ENCODE results near the gene SURF4. TPM values are rescaled to one million over a fixed set of nuclear protein-coding genes. Genes with fewer than 3 reads are reported as not detected.
"Not testable (repeated sequence)": the region's sequence is repeated elsewhere in the genome, so short reads cannot be mapped to it uniquely, and the experiment has no call there.

Gene SURF4
- polyA plus RNA-seq, 1 experiment = 296 TPM

GRCh38 chr9:133397895-133398294, 22.0 kb upstream of the SURF4 start:
- no peaks in the 10 kb centered on the region for H3K9me3 ChIP-seq (ENCODE audit: control insufficient read depth, insufficient read depth, low read length)
- H3K27me3 ChIP-seq (ENCODE audit: control insufficient read depth, insufficient read depth, low read length) = peaks cover 9% of the 10 kb centered on the region
- ChIA-PET CTCF (no interaction called here), POLR2A (no interaction called here)
- no peak overlapping the region for H3K27ac ChIP-seq (ENCODE audit: low read depth, low read length)
- H3K4me3 ChIP-seq (ENCODE audit: low read depth, low read length) = no peak overlapping the region
- TF ChIP-seq, protein P1, sequence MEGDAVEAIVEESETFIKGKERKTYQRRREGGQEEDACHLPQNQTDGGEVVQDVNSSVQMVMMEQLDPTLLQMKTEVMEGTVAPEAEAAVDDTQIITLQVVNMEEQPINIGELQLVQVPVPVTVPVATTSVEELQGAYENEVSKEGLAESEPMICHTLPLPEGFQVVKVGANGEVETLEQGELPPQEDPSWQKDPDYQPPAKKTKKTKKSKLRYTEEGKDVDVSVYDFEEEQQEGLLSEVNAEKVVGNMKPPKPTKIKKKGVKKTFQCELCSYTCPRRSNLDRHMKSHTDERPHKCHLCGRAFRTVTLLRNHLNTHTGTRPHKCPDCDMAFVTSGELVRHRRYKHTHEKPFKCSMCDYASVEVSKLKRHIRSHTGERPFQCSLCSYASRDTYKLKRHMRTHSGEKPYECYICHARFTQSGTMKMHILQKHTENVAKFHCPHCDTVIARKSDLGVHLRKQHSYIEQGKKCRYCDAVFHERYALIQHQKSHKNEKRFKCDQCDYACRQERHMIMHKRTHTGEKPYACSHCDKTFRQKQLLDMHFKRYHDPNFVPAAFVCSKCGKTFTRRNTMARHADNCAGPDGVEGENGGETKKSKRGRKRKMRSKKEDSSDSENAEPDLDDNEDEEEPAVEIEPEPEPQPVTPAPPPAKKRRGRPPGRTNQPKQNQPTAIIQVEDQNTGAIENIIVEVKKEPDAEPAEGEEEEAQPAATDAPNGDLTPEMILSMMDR (IDR thresholded peaks at IDR 0.05; ENCODE audit: low read depth, low read length) = no peak
- DNase-seq (ENCODE audit: low read depth, low spot score) = no peak

- ChIA-PET POLR2A (no interaction called here), CTCF (interaction anchor here (1.2 kb wide), 1 partner anchor 89 kb away, joined by 4 read pairs; no protein-coding TSS in a partner anchor)
- H3K27ac ChIP-seq (ENCODE audit: low read depth, low read length) = no peak overlapping the region
- TF ChIP-seq, protein P1 (IDR thresholded peaks at IDR 0.05; ENCODE audit: low read depth, low read length) = no peak
- H3K4me3 ChIP-seq (ENCODE audit: low read depth, low read length) = no peak overlapping the region
- no peaks in the 10 kb centered on the region for H3K9me3 ChIP-seq (ENCODE audit: control insufficient read depth, insufficient read depth, low read length)
- DNase-seq (ENCODE audit: low read depth, low spot score) = no peak
- H3K27me3 ChIP-seq (ENCODE audit: control insufficient read depth, insufficient read depth, low read length) = peaks cover 9% of the 10 kb centered on the region
Measured at GRCh38 chr9:133397370-133397769, 21.5 kb upstream of the SURF4 start.

- DNase-seq (ENCODE audit: low read depth, low spot score) = no peak
- H3K4me3 ChIP-seq (ENCODE audit: low read depth, low read length) = no peak overlapping the region
- H3K9me3 ChIP-seq (ENCODE audit: control insufficient read depth, insufficient read depth, low read length) = no peaks in the 10 kb centered on the region
- ChIA-PET CTCF (interaction anchor here (1.2 kb wide), 1 partner anchor 90 kb away, joined by 4 read pairs; no protein-coding TSS in a partner anchor), POLR2A (no interaction called here)
- TF ChIP-seq, protein P1 (IDR thresholded peaks at IDR 0.05; ENCODE audit: low read depth, low read length) = peak; percentile 44
- peaks cover 9% of the 10 kb centered on the region for H3K27me3 ChIP-seq (ENCODE audit: control insufficient read depth, insufficient read depth, low read length)
- H3K27ac ChIP-seq (ENCODE audit: low read depth, low read length) = no peak overlapping the region
Measured at GRCh38 chr9:133396952-133397351, 21.1 kb upstream of the SURF4 start.

DNA sequence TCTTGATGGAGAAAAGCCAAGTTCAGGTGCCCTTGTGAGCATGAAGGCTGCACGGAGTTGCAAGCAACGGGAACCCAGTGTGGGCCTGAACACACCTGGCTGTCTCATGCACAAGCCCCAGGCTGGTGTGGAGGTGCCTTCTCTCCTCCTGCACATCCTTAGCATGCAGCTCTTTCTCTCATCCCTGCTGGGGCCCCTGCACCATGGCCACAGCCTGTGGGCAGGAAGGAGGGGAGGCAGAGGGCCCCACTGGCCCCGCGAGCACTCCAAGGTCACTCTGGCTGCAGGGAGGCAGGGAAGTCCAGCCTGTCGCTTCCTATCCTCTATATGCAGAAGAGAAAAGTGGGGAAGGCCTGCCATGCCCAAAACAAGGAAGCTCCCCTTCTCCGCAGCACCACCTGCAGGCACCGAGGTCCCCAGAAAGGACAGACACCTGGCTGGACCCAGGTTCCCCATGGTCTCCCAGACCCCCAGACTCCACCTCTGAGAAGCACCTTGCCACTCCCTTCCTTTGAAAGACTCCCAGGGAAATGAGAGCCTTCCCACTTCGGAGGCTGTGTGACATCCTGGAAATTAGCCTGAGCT, 18.9 kb upstream of the SURF4 start:
- POLR2A ChIA-PET = no interaction called here
- TF ChIP-seq, protein P1 (IDR thresholded peaks at IDR 0.05; ENCODE audit: low read depth, low read length) = no peak
- no peak for DNase-seq (ENCODE audit: low read depth, low spot score)
- Histone ChIP-seq H3K27ac (ENCODE audit: low read depth, low read length) (no peak overlapping the region), H3K27me3 (ENCODE audit: control insufficient read depth, insufficient read depth, low read length) (peaks cover 9% of the 10 kb centered on the region), H3K9me3 (ENCODE audit: control insufficient read depth, insufficient read depth, low read length) (no peaks in the 10 kb centered on the region), H3K4me3 (ENCODE audit: low read depth, low read length) (no peak overlapping the region)
- CTCF ChIA-PET = interaction anchor here (1.2 to 1.7 kb wide), 2 partner anchors 18 to 90 kb away, joined by 3 to 4 read pairs; no protein-coding TSS in a partner anchor

GRCh38 chr9:133393399-133393798, 17.5 kb upstream of the SURF4 start:
- Histone ChIP-seq H3K9me3 (ENCODE audit: control insufficient read depth, insufficient read depth, low read length) (no peaks in the 10 kb centered on the region), H3K27me3 (ENCODE audit: control insufficient read depth, insufficient read depth, low read length) (peaks cover 12% of the 10 kb centered on the region), H3K4me3 (ENCODE audit: low read depth, low read length) (no peak overlapping the region), H3K27ac (ENCODE audit: low read depth, low read length) (no peak overlapping the region)
- ChIA-PET POLR2A (no interaction called here), CTCF (no interaction called here)
- TF ChIP-seq, protein P1 (IDR thresholded peaks at IDR 0.05; ENCODE audit: low read depth, low read length) = no peak
- DNase-seq (ENCODE audit: low read depth, low spot score) = no peak

GRCh38 chr9:133392308-133392707, 16.4 kb upstream of the SURF4 start:
- POLR2A ChIA-PET; DNase-seq (ENCODE audit: low read depth, low spot score); CTCF ChIA-PET; H3K4me3 ChIP-seq (ENCODE audit: low read depth, low read length); H3K9me3 ChIP-seq (ENCODE audit: control insufficient read depth, insufficient read depth, low read length); H3K27ac ChIP-seq (ENCODE audit: low read depth, low read length): not testable (repeated sequence)
- H3K27me3 ChIP-seq (ENCODE audit: control insufficient read depth, insufficient read depth, low read length) = peaks cover 10% of the 10 kb centered on the region

DNA sequence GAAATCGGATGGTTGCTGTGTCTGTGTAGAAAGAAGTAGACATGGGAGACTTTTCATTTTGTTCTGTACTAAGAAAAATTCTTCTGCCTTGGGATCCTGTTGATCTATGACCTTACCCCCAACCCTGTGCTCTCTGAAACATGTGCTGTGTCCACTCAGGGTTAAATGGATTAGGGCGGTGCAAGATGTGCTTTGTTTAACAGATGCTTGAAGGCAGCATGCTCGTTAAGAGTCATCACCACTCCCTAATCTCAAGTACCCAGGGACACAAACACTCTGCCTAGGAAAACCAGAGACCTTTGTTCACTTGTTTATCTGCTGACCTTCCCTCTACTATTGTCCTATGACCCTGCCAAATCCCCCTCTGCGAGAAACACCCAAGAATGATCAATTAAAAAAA, 15.6 kb upstream of the SURF4 start:
- H3K9me3 ChIP-seq (ENCODE audit: control insufficient read depth, insufficient read depth, low read length); CTCF ChIA-PET; H3K4me3 ChIP-seq (ENCODE audit: low read depth, low read length); H3K27ac ChIP-seq (ENCODE audit: low read depth, low read length); H3K27me3 ChIP-seq (ENCODE audit: control insufficient read depth, insufficient read depth, low read length); DNase-seq (ENCODE audit: low read depth, low spot score); POLR2A ChIA-PET: not testable (repeated sequence)
